GM12878 (cell line): ENCODE measurements around the gene ZG16. TPM values are rescaled to one million over a fixed set of nuclear protein-coding genes. Genes with fewer than 3 reads are reported as not detected.

Experiments used
- CBFB ChIP-seq: IDR thresholded peaks from 2 replicates; pipeline ENCODE4 v1.6.1; 2016; ENCODE audit warnings: antibody characterized with exemption, low read depth
- CEBPB ChIP-seq, 2 experiments: fragments of 150-350 bp in 1 of 2; IDR thresholded peaks; 2 replicates each; pipeline ENCODE4 v1.6.1; 2012 to 2014; ENCODE audit warnings: low read depth in 2 of 2, low read length in 2 of 2, borderline replicate concordance in 1 of 2, inconsistent platforms in 1 of 2
- CEBPZ ChIP-seq: fragments of 150-350 bp; IDR thresholded peaks from 2 replicates; pipeline ENCODE4 v1.6.1; 2016; ENCODE audit warnings: low read depth, low read length
- FOS ChIP-seq: IDR thresholded peaks from 3 replicates; pipeline ENCODE4 v1.6.1; 2011; ENCODE audit warnings: borderline replicate concordance; ENCODE audit not compliant: insufficient read length; ENCODE audit errors: extremely low read depth
- FOXK2 ChIP-seq: fragments of 450-650 bp; IDR thresholded peaks from 2 replicates; pipeline ENCODE4 v1.6.1; 2017; ENCODE audit warnings: mild to moderate bottlenecking, moderate library complexity
- HDAC2 ChIP-seq: fragments of 200-600 bp; sonication (generic); IDR thresholded peaks from 2 replicates; pipeline ENCODE4 v1.6.1; 2017
- IRF5 ChIP-seq: fragments of 450-650 bp; IDR thresholded peaks from 2 replicates; pipeline ENCODE4 v1.6.1; 2017; ENCODE audit warnings: borderline replicate concordance
- MAX ChIP-seq: IDR thresholded peaks from 2 replicates; pipeline ENCODE4 v1.6.1; 2012; ENCODE audit warnings: low read depth, low read length, improper control_type of control experiment
- MTA2 ChIP-seq: fragments of 450-650 bp; IDR thresholded peaks from 2 replicates; pipeline ENCODE4 v1.6.1; 2016; ENCODE audit warnings: low read depth, mild to moderate bottlenecking, moderate library complexity
- MTA3 ChIP-seq: IDR thresholded peaks from 2 replicates; pipeline ENCODE4 v1.6.1; 2012; ENCODE audit warnings: low read length, inconsistent platforms, borderline replicate concordance
- NFXL1 ChIP-seq: fragments of 450-650 bp; IDR thresholded peaks from 2 replicates; pipeline ENCODE4 v1.6.1; 2017; ENCODE audit warnings: antibody characterized with exemption, mild to moderate bottlenecking, borderline replicate concordance
- NFYA ChIP-seq: IDR thresholded peaks from 2 replicates; pipeline ENCODE4 v1.6.1; 2011; ENCODE audit warnings: low read depth, mild to moderate bottlenecking, low read length, improper control_type of control experiment, borderline replicate concordance
- PAX8 ChIP-seq: fragments of 450-650 bp; IDR thresholded peaks from 2 replicates; pipeline ENCODE4 v1.6.1; 2017; ENCODE audit warnings: mild to moderate bottlenecking, moderate library complexity
- RBBP5 ChIP-seq: fragments of 200-600 bp; sonication (generic); conservative IDR thresholded peaks from 2 replicates; pipeline ENCODE4 v1.6.1; 2016
- SIX5 ChIP-seq: IDR thresholded peaks from 2 replicates; pipeline ENCODE4 v1.6.1; 2011; ENCODE audit warnings: mild to moderate bottlenecking, low read depth, low read length, moderate library complexity; ENCODE audit not compliant: severe bottlenecking
- SMARCA5 ChIP-seq: fragments of 450-650 bp; IDR thresholded peaks from 2 replicates; pipeline ENCODE4 v1.6.1; 2017; ENCODE audit warnings: mild to moderate bottlenecking
- SRF ChIP-seq, 2 experiments: IDR thresholded peaks; 2 replicates each; pipeline ENCODE4 v1.6.1; 2011; ENCODE audit warnings: low read depth in 2 of 2, low read length in 2 of 2, mild to moderate bottlenecking in 1 of 2, moderate library complexity in 1 of 2
- WRNIP1 ChIP-seq: IDR thresholded peaks from 2 replicates; pipeline ENCODE4 v1.6.1; 2011; ENCODE audit warnings: low read depth, low read length, improper control_type of control experiment, borderline replicate concordance
- polyA plus RNA-seq, 11 experiments: library from polyadenylated mRNA; depleted of rRNA in 4 of 11; unstranded in 6 of 11; stranded (reverse) in 5 of 11; fragments of >200 nt; fragmentation: Nextera tagmentation in 4 of 11; fragmentation: Illumina TruSeq in 1 of 11; extraction: Ambion mirVana in 4 of 11; extraction: Trizol in 1 of 11; gene quantifications; 1 replicate in 1 of 11; 2 replicates in 10 of 11; pipeline versions ENCODE4 v1.2.1 to v1.2.3, GENCODE V29; 2011 to 2016; ENCODE audit warnings: inconsistent platforms in 2 of 11, missing spikeins in 2 of 11, low read depth in 1 of 11
- total RNA-seq, 4 experiments: library from RNA; depleted of rRNA in 3 of 4; stranded (reverse); fragments of >200 nt in 3 of 4; fragmentation: Illumina TruSeq in 1 of 4; extraction: Trizol in 1 of 4; gene quantifications; 2 replicates each; pipeline versions ENCODE4 v1.2.1 to v1.2.3, GENCODE V29; 2013 to 2021
- TF ChIP-seq, protein P1 (sequence below): IDR thresholded peaks from 2 replicates; pipeline ENCODE4 v1.6.1; 2011; ENCODE audit warnings: low read depth, mild to moderate bottlenecking, low read length, moderate library complexity, borderline replicate concordance; ENCODE audit errors: extremely low read depth
- TF ChIP-seq, protein P2 (sequence below): fragments of 450-650 bp; IDR thresholded peaks from 2 replicates; pipeline ENCODE4 v1.6.1; 2016; ENCODE audit warnings: mild to moderate bottlenecking, moderate library complexity, borderline replicate concordance

The ZG16 gene
- total and polyA plus RNA-seq, 10 of the 15 experiments (the other 5 are each of a cell fraction or from before 2014, with no cell fraction given): not detected

DNA sequence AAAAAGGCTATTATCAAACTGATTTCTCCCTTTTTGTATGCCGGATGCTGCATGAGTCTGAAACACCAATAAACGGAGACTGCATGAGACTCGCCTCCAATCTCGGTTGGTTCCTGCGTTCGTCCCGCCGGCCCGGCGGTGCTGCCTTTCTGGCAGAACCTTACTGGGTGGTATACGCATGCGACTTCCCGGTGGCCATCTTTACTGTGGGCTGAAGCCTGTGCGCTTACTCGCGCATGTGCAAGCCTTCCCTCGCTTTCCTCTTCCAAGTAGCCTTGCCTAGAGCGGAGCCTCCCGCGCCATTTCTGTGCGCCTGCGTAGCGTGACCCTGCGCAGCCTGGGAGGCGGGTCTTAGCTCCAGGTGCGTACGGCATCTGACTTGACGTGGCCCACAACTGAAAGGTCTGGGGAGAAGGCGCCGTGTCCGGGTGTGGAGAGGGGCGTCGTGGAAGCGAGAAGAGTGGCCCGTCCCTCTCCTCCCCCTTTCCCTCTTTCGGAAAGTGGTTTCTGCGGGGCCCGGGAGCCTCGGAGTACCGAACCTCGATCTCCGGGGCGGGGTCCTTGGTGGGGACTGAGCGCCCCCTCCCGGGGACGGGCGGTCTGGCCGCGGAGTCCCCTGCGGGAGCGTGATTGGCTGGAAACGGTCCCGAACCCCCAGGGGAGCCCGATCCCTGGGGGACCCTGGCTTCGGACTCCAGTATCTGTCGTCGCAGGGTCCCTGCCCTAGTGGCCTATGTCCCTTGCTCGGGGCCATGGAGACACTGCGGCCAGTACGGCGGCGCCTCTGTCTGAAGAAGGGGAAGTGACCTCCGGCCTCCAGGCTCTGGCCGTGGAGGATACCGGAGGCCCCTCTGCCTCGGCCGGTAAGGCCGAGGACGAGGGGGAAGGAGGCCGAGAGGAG lies 38.0 kb downstream of the ZG16 start, which contains the start of gene PAGR1 (continued):
- TF ChIP-seq MTA3: no peak
- TF ChIP-seq, protein P1, sequence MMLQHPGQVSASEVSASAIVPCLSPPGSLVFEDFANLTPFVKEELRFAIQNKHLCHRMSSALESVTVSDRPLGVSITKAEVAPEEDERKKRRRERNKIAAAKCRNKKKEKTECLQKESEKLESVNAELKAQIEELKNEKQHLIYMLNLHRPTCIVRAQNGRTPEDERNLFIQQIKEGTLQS: peak; percentile 41; the same call in 1 of the 2 replicates
- no peak for TF ChIP-seq NFXL1
- TF ChIP-seq CBFB: peak; percentile 66; the same call in 1 of the 2 replicates
- TF ChIP-seq, protein P2, sequence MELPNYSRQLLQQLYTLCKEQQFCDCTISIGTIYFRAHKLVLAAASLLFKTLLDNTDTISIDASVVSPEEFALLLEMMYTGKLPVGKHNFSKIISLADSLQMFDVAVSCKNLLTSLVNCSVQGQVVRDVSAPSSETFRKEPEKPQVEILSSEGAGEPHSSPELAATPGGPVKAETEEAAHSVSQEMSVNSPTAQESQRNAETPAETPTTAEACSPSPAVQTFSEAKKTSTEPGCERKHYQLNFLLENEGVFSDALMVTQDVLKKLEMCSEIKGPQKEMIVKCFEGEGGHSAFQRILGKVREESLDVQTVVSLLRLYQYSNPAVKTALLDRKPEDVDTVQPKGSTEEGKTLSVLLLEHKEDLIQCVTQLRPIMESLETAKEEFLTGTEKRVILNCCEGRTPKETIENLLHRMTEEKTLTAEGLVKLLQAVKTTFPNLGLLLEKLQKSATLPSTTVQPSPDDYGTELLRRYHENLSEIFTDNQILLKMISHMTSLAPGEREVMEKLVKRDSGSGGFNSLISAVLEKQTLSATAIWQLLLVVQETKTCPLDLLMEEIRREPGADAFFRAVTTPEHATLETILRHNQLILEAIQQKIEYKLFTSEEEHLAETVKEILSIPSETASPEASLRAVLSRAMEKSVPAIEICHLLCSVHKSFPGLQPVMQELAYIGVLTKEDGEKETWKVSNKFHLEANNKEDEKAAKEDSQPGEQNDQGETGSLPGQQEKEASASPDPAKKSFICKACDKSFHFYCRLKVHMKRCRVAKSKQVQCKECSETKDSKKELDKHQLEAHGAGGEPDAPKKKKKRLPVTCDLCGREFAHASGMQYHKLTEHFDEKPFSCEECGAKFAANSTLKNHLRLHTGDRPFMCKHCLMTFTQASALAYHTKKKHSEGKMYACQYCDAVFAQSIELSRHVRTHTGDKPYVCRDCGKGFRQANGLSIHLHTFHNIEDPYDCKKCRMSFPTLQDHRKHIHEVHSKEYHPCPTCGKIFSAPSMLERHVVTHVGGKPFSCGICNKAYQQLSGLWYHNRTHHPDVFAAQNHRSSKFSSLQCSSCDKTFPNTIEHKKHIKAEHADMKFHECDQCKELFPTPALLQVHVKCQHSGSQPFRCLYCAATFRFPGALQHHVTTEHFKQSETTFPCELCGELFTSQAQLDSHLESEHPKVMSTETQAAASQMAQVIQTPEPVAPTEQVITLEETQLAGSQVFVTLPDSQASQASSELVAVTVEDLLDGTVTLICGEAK: peak; percentile 53; the same call in 1 of the 2 replicates
- TF ChIP-seq WRNIP1: no peak
- no peak for TF ChIP-seq NFYA
- no peak for TF ChIP-seq RBBP5
- peak; percentile 82 for TF ChIP-seq SIX5
- TF ChIP-seq HDAC2: no peak
- TF ChIP-seq CEBPZ: no peak
- no peak for TF ChIP-seq SRF (IDR thresholded peaks at IDR 0.05; ENCODE audit: low read depth in 2 of 2, low read length in 2 of 2)
- TF ChIP-seq FOXK2: no peak; the same call in 1 of the 2 replicates
- TF ChIP-seq CEBPB (IDR thresholded peaks at IDR 0.05; ENCODE audit: borderline replicate concordance in 1 of 2, low read depth in 2 of 2, low read length in 2 of 2): no peak
- TF ChIP-seq MTA2: no peak
- peak; percentile 61; the same call in 1 of the 2 replicates for TF ChIP-seq MAX
- TF ChIP-seq IRF5: no peak
- peak; percentile 88 for TF ChIP-seq SMARCA5
- TF ChIP-seq PAX8: no peak
- no peak for TF ChIP-seq FOS
